ENCODE measurements around the gene PROK1. TPM values are rescaled to one million over a fixed set of nuclear protein-coding genes. Genes with fewer than 3 reads are reported as not detected.

Gene PROK1
- total and polyA plus RNA-seq, 11 donors: 0.07 to 3.4 (median 0.40) TPM; not detected in 4

DNA sequence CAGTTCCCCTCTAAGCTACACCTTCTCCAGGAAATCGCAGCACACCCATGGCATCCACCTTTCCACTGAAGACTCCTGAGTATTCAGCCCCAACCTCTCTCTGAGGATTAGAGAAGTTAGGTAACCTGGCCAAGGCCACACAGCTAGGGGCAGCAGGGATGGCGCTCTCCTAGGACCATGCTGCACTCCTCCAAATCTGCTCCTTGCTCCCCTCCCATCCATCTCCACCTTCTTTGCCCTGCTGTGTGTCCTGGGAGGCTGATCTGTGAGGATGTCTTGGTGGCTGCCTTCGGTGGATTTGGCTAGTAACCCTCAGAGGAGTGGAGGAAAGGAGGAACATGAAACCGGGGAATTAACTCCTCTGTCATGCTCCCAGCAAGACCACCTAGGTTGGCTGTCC lies 20.0 kb upstream of the PROK1 start:
- Histone ChIP-seq H3K4me3 (no peak overlapping the region), H3K4me1 (peaks cover 0 to 22% (median 0%) of the 10 kb centered on the region in 12 donors), H3K36me3 (no peaks in the 10 kb centered on the region), H3K9me3 (no peaks in the 10 kb centered on the region), H3K27me3 (no peaks in the 10 kb centered on the region), H3K27ac (no peak overlapping the region)
- intact Hi-C loops (cut with DNase I): no loop called here
- DNase-seq: no peak
- no peak for TF ChIP-seq POLR2A (IDR thresholded peaks at IDR 0.05)
- TF ChIP-seq, protein P1, sequence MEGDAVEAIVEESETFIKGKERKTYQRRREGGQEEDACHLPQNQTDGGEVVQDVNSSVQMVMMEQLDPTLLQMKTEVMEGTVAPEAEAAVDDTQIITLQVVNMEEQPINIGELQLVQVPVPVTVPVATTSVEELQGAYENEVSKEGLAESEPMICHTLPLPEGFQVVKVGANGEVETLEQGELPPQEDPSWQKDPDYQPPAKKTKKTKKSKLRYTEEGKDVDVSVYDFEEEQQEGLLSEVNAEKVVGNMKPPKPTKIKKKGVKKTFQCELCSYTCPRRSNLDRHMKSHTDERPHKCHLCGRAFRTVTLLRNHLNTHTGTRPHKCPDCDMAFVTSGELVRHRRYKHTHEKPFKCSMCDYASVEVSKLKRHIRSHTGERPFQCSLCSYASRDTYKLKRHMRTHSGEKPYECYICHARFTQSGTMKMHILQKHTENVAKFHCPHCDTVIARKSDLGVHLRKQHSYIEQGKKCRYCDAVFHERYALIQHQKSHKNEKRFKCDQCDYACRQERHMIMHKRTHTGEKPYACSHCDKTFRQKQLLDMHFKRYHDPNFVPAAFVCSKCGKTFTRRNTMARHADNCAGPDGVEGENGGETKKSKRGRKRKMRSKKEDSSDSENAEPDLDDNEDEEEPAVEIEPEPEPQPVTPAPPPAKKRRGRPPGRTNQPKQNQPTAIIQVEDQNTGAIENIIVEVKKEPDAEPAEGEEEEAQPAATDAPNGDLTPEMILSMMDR (IDR thresholded peaks at IDR 0.05): no peak
- WGBS, 4 donors: 83 to 90% (median 87%) methylated on average over 4 of the region's 4 CpGs
- ATAC-seq: no peak

DNA sequence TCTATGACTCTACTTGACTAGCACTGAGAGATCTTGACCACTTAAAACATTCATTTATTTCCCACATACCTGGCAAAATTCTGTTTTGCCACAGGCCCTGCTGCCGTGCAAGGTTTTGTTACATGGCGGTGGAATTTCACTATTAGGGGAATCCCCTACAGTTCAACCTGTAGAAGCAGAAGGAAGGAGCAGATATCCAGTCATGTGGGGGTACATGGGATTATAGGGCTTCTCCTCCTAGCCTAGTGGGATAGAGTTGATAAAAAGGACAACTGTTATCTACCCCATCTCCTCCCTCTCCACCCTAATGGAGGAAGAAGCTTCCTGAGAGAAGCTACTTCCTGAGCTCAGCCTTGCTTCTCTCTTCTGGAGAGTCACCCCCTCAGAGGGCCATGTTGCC lies 17.7 kb upstream of the PROK1 start:
- H3K4me3 ChIP-seq: no peak overlapping the region
- no peak for TF ChIP-seq POLR2A (IDR thresholded peaks at IDR 0.05)
- TF ChIP-seq, protein P1 (IDR thresholded peaks at IDR 0.05): no peak
- peaks cover 0 to 18% (median 0%) of the 10 kb centered on the region in 12 donors for H3K4me1 ChIP-seq
- ATAC-seq: no peak
- WGBS, 4 donors: 86 to 91% (median 89%) methylated on average over 2 of the region's 2 CpGs
- intact Hi-C loops (cut with DNase I): no loop called here
- no peak for DNase-seq
- no peaks in the 10 kb centered on the region for H3K27me3 ChIP-seq
- no peaks in the 10 kb centered on the region for H3K9me3 ChIP-seq
- no peaks in the 10 kb centered on the region for H3K36me3 ChIP-seq
- no peak overlapping the region for H3K27ac ChIP-seq

- H3K27me3 ChIP-seq: no peaks in the 10 kb centered on the region
- H3K27ac ChIP-seq: peak overlapping the region in 1 of 12 donors; percentile 28
- no peaks in the 10 kb centered on the region for H3K36me3 ChIP-seq
- no peak overlapping the region for H3K4me3 ChIP-seq
- DNase-seq: peak; percentile 16 to 72 (median 47)
- TF ChIP-seq POLR2A (IDR thresholded peaks at IDR 0.05): peak in 1 of 2 donors; percentile 18
- TF ChIP-seq, protein P1 (IDR thresholded peaks at IDR 0.05): peak in 4 of 12 donors; percentile 11 to 23 (median 18)
- 35 to 53% (median 42%) methylated on average over 2 to 3 of the region's 3 CpGs for WGBS, 4 donors
- H3K4me1 ChIP-seq: peaks cover 0 to 18% (median 0%) of the 10 kb centered on the region in 12 donors
- intact Hi-C loops (cut with DNase I): loop anchor here in 1 of 10 donors (2.0 kb wide), 1 partner anchor 19 kb away; no protein-coding TSS in a partner anchor
- no peaks in the 10 kb centered on the region for H3K9me3 ChIP-seq
- peak; percentile 72 to 92 (median 91) for ATAC-seq
Measured at GRCh38 chr1:110433803-110434202, 17.1 kb upstream of the PROK1 start.

DNA sequence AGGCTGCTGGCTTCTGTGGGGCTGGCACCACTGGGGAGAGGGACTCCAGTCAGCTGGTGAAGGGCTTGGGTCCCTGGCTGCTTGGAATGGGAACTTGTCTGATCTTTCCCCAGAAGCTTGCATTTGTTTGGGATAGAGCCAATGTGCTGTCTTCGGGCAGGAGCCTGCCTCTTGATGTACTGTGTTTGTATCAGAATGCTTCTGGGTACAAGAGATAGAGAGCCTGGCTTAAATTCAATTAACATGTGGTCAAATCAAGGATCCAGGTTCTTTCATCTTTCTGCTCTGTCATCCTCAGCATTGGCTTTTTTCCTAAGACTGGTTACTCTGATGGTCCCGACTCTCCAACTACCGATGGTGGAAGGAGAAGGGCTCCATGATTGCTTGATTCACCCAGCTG lies 16.0 kb upstream of the PROK1 start:
- no peaks in the 10 kb centered on the region for H3K9me3 ChIP-seq
- H3K4me3 ChIP-seq: no peak overlapping the region
- TF ChIP-seq, protein P1 (IDR thresholded peaks at IDR 0.05): no peak
- H3K27me3 ChIP-seq: no peaks in the 10 kb centered on the region
- H3K4me1 ChIP-seq: peaks cover 0 to 18% (median 0%) of the 10 kb centered on the region in 12 donors
- ATAC-seq (peak in 2 of 4 donors; percentile 34 to 36), DNase-seq (no peak)
- H3K27ac ChIP-seq: no peak overlapping the region
- intact Hi-C loops (cut with DNase I): loop anchor here in 1 of 10 donors (2.0 kb wide), 1 partner anchor 20 kb away; no protein-coding TSS in a partner anchor
- H3K36me3 ChIP-seq: no peaks in the 10 kb centered on the region
- WGBS, 4 donors: 35 to 61% (median 47%) methylated on average over 3 of the region's 3 CpGs

Measured in heart left ventricle (tissue), 16 donors.